ENCODE data around the gene GLIPR2.
"Not testable (repeated sequence)": the region's sequence is repeated elsewhere in the genome, so short reads cannot be mapped to it uniquely, and the experiment has no call there.

Gene GLIPR2

DNA sequence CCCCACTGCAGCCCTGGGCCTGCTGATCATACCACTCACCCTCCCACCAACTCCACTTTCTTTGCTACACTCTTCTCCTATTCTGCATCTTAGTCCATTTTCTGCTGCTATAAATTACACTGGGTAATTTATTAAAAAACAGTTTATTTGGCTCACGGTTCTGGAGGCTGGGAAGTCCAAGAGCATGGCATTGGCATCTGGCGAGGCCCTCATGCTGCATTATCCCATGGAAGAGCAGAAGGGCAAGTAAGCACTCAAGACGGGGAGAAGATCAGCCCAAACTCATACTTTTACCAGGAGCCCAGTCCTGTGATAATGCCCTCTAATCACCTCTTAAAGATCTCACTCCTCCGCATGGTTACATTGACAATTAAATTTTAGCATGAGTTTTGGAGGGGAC, 9.4 kb downstream of the GLIPR2 start:
- DNase-seq: no peak

DNA sequence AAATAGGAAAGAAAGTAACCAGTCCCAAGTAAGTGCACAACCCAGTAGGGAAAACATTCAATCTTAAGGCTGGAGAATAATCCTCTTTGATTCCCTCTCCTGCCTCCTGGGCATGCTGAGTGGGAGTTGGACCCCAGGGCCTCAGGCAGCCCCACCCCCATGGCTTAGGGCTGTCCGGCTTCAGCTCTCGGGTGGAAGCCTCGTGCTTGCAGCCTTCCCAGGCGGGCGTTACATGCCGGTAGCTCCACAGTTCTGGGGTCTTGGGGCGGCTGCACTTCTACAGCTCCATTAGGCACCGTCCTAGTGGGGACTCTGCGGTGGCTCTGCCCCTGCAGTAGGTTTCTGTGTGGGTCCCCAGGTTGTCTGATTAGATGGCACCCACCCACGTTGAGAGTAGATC, 10.1 kb downstream of the GLIPR2 start:
- no peak for DNase-seq

DNA sequence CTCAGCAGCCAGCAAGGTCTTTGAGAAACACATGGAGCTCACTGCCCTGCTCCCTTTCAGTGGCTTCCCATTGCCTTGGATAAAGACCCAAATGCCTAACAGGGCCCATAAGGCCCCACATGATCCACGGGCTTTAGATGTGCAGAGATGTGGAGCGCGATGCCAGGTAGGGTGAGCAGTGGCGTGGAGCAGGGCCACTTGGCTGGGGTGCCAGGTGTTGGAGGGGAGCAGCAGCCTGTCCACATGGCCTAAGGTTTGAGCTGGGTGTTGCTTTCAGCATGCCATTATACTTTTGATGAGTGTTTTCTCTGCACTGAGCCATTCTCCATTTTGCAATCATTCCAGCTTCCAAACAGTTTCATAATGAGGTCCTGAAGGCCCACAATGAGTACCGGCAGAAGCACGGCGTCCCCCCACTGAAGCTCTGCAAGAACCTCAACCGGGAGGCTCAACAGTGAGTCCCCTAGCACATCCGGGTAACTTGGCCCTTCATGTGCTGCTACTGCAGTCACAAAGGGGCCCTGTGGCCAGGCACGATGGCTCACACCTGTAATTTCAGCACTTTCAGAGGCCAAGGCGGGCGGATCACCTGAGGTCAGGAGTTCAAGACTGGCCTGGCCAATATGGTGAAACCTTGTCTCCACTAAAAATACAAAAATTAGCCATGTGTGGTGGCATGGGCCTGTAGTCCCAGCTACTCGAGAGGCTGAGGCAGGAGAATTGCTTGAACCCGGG, 11.1 kb downstream of the GLIPR2 start:
- DNase-seq: no peak

DNA sequence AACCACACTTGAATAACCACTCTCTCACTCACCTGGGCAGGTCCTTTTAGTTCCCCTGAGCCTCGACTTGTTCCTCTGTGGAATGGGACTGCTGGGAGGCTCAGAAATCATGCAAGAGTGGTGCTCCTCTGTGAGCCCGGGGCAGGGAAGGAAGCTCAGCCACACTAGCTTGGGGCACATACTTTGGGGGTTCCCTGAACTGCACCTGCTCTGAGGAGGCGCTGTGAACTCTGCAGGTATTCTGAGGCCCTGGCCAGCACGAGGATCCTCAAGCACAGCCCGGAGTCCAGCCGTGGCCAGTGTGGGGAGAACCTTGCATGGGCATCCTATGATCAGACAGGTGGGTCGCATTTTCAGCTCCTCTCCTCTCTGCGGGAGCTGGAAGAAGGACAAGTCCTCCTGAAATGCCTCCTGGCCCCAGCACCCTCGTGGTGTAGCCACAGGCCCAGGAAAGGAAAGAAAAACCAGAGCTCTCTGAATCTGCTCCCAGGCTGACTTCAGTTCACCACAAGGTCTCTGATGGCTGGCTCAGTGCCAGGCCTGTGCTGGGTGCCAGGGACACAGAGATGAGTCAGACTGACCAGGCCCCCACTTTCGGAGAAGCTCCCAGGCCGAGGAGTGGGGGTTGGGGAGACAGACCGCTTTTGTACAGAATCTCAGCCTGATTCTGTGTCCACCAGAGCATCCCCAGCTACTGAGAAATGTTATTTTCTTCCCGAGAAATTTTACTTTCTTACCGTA, 11.9 kb downstream of the GLIPR2 start:
- DNase-seq: no peak

GRCh38 chr9:36149197-36149596, 12.7 kb downstream of the GLIPR2 start:
- DNase-seq: no peak

DNA sequence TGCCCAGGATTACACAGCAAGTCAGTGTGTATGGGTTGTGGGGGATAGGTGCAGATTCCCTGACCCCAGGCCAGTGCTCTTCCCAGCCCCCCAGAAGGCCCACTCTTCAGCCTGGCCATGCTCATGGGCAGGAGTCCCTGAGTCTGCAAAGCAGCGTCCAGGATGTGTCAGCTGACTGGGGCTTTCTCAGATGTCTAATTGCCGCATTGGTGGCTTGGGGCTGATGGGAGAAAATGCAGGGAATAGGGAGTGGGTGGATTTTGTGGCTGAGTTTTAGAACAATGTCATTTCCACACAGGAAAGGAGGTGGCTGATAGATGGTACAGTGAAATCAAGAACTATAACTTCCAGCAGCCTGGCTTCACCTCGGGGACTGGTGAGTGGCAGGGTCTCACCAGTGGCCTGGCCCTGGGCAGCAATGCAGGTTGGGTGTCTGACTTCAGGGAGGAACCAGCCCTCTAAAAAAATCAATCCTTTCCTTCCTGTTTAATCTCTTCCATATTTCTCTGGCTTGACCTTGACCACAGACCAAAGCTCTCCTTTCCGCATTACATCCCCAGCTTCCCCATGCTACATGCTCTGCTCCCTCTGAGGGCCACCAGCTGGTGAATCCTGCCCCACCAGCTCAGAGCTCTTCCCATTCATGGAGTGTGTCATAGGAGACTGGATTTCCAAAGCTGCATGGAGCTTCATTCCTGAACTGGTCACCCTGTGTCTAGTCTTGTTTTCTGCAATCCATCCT, 14.2 kb downstream of the GLIPR2 start:
- no peak for DNase-seq

DNA sequence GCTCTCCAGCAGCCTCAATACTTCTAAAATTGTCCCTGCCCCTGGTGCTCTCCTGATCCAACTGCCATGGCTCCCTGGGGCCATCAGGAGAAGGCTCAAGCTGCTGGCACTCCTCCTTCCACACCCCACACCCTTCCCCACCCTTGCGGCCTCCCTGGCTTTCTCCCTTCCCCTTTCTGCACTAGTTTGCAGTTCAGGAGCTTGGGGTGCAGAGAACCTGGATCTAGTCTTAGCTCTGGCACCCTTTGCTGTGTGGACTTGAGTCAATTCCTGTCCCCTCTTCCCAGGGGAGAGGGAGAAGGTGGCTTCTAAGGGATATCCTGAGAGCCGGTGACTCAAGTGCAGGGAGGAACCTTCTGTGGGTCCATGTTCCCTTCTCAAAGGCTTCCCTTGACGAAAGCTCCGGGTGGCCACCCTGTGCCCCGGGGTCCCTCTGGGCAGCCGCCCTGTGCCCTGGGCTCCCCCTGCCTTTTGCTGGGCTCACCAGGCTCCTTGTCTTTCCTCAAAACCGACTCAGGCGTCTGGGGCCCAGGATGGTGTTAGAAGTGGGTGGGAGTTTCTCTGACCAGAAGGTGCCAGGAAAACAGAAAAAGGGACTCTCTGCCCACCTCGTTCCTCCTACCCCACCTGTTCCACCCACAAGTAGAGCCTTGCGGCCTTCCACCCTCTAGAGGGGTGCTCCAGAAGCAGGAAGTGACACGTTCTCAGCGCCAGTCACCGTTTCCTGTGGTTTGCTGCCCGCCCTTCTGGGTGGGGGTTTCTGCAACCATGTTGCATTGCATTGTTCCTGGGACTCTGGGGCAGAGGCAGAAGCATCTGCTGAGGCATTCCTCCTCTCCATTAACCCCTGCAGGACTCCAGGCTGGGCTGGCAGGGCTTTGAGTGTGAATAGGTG, 15.0 kb downstream of the GLIPR2 start:
- DNase-seq: peak; percentile 22

- DNase-seq: no peak
Measured at GRCh38 chr9:36152741-36153438, 16.4 kb downstream of the GLIPR2 start.

DNA sequence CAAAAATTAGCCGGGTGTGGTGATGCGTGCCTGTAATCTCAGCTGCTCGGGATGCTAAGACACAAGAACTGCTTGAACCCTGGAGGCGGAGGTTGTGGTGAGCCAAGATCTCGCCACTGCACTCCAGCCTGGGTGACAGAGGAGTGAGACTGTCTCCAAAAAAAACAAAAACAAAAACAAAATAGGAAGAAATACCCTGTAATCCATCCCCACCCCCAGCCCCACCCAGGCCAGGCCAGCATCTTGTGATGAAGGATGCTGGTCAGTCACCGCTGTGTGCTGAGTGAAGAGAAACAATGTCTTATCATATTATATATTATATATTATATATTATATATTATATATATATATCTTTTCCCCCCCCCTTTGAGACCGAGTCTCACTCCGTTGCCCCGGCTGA, 17.2 kb downstream of the GLIPR2 start:
- no peak for DNase-seq

- DNase-seq: peak; percentile 23
Measured at GRCh38 chr9:36154331-36154952, 17.9 kb downstream of the GLIPR2 start.

DNA sequence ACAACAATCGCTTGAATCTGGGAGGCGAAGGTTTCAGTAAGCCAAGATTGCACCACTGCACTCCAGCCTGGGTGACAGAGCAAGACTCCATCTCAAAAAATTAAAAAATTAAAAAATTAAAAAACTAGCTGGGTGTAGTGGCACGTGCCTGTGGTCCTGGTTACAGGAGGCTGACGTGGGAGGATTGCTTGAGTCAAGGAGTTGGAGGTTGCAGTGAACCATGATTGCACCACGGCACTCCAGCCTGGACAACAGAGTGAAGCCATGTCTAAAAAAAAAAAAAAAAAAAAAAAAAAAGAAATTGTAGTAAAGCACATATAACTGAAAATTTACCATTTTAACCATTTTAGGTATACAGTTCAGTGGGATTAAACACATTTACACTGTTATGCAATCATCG, 19.6 kb downstream of the GLIPR2 start:
- DNase-seq: no peak

DNA sequence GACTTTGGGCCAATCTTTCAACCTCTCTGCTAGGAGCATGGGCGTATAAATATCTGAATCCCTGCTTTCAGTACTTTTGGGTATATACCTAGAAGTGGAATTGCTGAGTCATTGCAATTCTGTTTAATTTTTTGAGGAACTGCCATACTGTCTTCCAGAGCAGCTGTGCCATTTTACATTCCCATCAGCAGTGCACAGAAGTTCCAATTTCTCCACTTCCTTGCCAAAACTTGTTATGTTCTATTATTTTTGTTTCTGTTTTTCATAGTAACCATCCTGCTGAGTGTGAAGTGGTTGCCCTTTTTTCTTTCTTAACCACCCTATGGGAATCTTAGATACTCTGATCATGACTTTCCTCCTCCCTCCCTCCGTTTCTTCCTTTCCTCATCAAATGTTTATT, 21.6 kb downstream of the GLIPR2 start:
- no peak for DNase-seq

GRCh38 chr9:36158917-36159316, 22.4 kb downstream of the GLIPR2 start:
- no peak for DNase-seq

DNA sequence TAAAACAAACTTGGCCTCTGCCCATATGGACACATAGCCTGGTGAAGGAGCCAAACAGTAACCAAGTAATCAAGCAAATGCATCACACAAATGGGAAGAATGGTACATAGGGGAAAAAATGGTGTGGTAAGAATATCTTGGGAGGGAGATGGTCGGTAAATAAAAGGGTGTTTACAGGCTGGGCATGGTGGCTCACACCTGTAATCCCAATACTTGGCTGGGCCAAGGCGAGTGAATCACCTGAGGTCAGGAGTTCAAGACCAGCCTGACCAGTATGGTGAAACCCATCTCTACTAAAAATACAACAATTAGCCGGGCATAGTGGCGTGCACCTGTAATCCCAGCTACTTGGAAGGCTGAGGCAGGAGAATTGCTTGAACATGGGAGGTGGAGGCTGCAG, 23.0 kb downstream of the GLIPR2 start:
- DNase-seq: not testable (repeated sequence)

GRCh38 chr9:36160126-36160525, 23.6 kb downstream of the GLIPR2 start:
- DNase-seq: not testable (repeated sequence)

- DNase-seq: no peak
Measured at GRCh38 chr9:36161187-36161586, 24.7 kb downstream of the GLIPR2 start.

DNA sequence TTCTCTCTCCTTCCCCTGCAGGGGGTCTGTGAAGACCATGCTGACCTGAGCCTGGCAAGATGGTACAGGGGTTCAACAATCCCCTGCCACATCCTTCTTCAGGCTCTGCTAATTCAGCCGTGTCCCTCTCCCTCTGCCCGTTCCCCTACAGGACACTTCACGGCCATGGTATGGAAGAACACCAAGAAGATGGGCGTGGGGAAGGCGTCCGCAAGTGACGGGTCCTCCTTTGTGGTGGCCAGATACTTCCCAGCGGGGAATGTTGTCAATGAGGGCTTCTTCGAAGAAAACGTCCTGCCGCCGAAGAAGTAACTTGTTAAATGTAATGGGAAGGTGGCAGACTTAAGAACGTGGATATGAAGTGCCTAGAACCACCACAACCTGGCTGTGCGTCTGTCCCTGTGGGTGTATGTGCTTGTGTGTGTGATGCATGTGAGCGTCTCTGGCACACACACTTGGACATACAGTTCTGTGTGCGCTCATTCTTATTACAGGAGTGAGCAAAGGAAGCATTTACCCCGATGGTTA, 25.7 kb downstream of the GLIPR2 start:
- DNase-seq: no peak

DNA sequence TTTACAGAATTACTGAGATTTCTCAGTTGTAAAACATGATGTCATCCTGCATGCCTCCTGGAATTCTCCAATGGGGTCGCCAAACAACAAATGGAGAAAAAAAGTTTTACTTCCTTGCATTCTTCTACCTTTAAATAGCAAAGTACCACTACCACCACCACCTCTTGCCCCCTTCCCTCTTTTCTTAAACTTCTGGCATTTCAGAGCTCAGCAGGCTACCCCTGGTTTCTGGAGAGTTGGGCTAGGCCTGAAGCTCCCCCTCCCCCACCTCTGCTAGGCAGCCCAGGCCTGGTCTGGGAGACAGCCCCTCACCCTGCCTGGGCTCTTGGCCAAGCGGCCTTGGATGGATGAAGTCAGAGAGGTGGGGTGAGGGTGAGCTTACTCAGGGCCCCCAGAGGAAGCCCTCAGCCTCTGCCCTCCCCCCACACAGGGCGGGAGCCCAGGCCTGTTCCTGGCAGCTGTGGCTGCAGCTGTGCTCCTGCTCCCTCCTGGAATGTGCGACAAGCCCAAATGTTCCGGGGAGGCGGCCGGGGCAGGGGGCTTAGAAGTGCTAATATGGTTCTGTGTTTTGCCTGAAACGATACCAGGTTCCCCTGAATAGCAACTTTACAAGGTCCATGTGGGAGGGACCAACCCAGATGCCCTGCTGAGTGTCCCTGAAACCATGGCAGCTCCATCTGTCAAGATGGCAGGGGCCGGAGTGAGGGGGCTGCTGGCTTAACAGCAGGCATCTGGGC, 26.7 kb downstream of the GLIPR2 start:
- DNase-seq: no peak

- no peak for DNase-seq
Measured at GRCh38 chr9:36163786-36164170, 27.2 kb downstream of the GLIPR2 start.

GRCh38 chr9:36164372-36164771, 27.8 kb downstream of the GLIPR2 start:
- no peak for DNase-seq

GRCh38 chr9:36164989-36165388, 28.5 kb downstream of the GLIPR2 start:
- no peak for DNase-seq
